Measurements from ENCODE around the gene NUDT22. TPM values are rescaled to one million over a fixed set of nuclear protein-coding genes. Genes with fewer than 3 reads are reported as not detected.
"Not testable (repeated sequence)": the region's sequence is repeated elsewhere in the genome, so short reads cannot be mapped to it uniquely, and the experiment has no call there.

Gene NUDT22
- total RNA-seq, 1 donor from 2014 or later, result 39.2 TPM

DNA sequence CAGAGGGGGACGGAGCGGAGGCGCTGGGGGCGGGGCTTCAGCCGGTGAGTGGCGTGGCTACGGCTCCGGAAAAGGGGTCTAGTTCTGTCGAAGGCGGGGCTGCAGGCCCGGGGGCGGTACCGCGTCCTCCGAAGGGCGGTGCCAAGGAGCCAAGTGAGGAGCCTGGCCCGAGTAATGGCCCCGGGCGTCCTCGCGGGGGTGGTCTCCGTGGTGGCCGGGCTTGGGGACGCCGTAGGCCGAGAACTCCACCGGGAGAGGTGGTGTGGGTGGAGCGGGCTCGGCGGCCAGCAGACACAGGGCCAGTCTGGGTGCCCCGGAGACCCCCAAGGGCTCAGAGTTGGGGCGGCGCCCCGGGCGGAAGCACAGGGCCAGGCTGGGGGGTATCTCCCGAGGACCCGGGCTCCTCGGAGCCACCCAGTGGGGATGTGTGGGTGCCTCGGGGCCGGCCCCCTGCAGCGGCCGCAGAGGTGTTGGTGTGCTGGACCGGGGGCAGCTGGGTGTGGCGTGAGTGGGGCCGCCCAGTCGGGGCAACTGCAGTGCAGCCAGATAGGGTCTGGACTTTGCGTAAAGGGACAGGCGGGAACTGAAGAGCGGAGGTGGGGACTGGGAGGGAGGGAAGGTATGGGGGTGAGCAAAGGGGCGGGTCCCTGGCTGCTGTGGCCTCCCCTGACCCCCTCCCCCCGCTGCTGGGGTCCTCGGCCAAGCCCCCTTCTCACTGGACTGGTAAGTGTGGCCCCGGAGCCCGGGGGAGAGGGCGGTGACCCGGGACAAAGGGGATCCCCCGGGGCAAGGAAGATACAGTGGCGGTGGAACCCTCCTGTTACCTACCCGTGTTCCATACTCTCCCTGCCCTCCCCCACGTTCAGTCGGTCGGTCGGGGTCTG lies 15.7 kb downstream of the NUDT22 start:
- no peak for DNase-seq (ENCODE audit: low read depth)

DNA sequence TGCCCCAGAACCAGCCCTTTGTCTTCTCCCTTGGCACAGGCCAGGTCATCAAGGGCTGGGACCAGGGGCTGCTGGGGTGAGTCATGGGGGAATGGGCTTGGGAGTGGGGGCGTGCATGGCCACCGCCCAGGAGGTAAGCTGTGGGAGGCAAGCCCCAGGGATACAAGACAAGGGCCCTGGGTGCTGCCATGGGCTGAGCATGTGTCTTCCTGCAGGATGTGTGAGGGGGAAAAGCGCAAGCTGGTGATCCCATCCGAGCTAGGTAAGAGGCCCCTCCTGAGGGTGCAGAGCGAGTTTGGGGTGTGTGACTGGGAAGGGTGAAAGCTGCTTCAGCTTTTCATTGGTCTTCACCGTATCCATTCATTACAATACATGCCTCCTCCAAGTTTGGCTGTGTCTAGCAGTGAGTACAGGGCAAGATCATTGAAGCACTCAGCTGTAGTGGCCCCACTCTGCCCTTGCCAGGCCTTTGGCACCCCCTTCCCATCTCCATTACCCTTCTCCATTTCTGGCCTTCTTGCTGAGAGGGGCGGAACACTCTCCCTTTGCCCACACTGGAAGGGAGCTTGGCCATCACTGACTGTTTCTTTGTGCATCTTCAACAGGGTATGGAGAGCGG lies 17.3 kb downstream of the NUDT22 start:
- no peak for DNase-seq (ENCODE audit: low read depth)

DNA sequence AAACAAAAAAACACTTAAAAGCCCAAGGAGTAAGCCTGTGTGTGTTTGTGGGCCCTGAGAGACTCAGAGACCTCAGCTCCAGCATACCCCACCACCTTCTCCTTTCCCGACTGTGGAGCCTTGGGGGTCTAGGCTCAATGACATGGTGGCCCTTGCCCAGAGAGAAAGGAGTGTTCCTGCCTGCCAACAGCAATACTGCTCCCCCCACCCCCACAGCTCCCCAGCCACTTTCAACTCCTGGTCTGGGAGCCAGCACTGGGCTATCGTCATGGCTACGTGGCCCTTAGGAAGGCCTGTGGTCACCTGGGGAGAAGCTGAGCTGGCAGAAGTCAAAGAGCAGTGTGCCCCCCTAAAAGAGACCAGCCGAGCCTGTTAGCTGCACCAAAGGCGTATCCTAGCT lies 18.0 kb downstream of the NUDT22 start:
- DNase-seq (ENCODE audit: low read depth), result no peak

DNA sequence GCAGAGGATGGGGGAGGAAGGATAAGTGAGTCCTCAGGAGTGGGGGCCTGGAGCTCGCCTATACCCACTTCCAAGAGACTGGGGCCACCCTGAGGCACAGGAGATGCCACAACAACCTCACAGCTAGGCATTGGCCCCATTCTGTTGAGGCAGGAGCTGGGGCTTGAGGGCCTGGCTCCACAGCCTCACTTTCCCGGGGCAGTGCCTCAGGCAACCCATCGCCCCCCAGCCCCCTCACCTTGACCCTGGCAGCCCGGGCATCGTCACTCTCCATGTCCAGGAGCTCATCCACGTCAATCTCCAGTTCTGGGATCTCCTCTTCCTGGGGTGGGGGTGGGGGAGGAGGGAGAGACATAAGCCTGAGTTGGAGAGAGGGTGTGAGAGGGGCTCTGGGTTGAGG lies 18.9 kb downstream of the NUDT22 start:
- DNase-seq (ENCODE audit: low read depth), result no peak

DNA sequence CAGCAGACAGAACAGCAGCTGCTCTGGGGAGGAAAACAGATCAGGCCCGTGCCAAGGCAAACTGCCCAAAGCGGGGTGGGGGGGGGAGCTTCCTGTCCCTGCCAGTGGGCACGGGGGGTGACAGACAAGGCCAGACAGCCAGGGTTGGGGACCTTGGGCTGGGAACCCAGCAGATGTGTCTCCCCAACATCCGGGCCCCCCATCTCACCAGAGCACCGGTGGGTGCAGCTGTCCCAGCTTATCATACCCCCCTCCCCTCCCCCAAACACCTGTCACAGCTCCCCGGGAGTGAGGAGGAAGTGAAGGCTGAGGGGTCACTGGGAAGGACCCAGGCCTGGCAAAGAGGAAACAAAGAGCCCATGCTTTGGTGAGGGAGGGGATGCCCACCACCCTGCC lies 19.3 kb downstream of the NUDT22 start:
- DNase-seq (ENCODE audit: low read depth), result no peak

DNA sequence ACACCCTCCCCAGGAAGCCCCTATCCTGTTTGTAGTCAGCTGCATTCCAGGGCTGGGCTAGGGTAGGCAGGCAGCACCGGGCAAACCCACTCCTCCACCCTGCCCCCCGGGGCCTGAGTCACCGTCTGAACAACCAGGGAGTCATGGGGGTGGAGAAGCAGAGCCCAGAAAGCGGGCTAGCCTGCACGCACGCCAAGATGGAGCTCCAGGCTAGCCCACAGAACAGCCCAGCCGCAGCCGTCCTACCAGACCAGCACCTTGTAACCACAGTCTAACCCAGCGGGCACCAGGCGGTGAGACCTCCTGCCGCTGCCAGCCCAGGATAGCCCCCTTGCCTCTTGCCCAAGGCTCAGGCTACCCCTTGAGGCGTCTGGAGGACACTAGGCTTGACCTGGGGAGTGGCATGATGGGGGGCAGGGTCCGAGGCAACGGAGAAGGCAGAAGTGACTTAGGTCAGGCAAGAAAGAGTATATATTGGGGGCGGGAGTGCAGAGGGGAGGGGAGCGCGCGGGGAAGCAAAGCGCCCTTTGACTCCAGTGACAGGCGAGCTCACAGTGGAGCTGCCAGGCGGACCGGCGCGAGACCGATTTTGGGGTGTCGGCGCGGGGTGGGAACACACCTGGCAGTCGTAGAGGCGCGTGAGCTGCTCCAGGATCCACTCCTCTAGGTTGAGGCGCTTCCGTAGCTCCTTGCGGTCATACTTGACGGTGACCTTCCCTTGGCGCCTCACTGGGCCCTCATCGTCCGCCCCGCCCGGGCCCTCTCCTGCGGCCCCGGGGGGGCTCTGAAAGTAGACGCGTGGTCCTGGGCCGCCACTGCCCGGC lies 19.9 kb downstream of the NUDT22 start:
- DNase-seq (ENCODE audit: low read depth), result peak; percentile 85

DNA sequence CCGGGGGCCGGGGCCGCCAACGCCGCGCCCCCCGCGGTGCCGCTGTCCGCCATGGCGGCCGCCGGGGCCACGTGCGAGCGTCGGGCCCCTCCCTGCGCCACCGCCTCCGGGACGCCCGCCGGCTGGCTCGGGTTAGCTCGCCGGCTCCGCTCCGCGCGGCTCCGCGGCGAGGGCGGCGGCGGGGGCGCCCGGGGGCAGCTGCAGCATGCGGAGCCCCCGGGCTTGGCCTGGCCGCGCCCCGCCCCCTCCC lies 20.5 kb downstream of the NUDT22 start:
- DNase-seq (ENCODE audit: low read depth), result not testable (repeated sequence)

DNA sequence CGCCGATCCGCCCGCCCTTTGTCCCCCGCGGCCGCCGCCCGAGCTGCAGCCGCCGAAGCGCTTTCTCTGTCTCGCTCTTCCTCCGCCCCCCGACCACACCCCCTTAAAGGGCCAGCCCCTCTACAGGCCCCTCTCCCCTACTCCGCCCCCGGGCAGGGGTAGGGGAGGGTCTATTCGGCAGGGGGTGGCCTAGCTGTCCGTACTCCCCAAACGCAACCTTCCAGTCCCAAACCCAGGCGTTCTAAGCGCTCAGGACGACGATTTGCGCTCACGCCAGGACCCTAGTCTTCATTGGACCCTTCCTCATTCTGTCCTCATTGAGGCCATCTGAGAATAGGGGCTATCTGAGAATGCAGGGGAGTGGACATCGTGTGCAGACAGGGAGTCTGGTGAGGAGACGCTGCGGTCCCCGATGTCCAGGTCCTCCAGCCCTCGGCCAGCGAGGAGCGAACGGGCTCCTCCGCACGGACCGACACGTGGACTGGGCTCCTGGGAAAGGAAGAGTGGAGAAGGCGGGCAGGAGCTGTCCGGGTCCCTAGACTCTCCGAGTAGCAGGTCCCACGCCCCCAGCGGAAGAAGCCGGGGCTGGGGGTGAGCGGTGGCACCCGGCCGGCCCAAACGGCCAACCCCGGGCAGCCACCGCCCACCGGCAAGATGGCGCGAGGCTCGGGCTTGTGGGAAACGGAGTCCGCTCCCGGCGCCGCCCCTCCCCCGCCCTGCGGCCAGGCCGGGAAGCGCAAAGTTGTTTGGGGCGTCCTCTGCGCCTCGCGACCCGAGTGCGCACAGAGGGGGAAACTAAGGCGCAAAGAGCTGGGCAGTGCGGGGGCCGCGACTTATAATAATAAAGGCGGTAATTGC lies 21.0 kb downstream of the NUDT22 start, which contains the start of gene PPP1R14B:
PPP1R14B (minus strand) TSS at position 73 of the 858 bp plus-strand sequence. CDS start 270 bp downstream, outside the sequence.
- peak; percentile 69 for DNase-seq (ENCODE audit: low read depth)

DNA sequence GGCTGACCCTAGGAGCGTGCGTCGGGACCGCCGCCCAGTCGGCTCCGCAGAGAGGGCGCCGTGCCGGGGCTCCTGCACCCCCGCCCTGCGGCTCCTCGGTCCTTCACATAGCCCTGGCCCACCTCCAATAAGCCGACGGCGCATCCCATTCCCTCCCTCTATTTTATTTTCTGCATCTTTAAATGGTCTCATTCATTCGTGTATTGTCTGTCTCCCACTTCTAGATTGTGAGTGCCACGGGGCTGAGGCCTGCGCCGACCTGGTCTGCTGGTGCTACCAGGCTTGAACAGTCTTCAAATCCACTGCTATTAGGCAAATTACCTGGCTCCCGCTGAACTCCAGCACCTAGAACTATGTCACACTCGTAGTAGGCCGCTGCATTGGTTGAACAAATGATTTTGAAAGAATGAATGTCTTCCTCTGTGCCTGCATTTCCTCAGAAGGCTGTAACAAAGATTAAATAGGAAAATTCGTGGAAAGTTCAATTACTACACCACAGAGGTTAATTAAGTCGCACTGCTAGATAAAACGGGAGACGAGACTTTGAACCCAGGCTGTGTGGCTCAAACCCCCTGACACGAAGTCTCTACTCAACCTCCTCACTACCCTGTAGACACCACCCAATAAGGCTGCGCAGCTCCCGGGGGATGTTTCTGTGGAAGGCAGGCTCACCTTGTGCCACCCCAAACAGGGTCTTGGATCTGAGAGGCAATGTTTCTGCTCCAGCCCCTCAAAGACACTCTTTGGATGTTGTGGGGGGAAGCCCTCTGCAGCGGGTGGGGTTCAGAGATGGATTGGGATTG lies 21.9 kb downstream of the NUDT22 start:
- DNase-seq (ENCODE audit: low read depth), result no peak

DNA sequence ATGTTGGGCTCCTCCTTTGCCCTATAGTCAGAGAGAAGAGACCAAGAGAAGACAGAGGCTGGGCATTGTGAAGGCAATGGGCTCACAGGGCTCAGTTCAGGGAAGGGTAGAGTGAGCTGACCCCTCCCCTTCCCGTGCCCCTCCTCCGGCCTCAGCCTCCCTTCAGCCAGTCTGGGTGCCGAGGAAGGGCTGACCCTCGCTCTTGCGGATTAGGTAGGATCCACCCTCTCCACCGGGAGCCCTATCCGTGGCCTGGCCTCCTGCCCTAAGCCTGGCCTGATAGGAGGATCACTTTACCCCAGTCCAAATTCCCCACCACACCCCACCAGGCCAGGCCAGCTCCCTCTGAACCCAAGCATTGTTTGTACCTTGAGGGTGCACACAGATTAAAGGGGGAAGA lies 22.5 kb downstream of the NUDT22 start:
- DNase-seq (ENCODE audit: low read depth), result no peak

DNA sequence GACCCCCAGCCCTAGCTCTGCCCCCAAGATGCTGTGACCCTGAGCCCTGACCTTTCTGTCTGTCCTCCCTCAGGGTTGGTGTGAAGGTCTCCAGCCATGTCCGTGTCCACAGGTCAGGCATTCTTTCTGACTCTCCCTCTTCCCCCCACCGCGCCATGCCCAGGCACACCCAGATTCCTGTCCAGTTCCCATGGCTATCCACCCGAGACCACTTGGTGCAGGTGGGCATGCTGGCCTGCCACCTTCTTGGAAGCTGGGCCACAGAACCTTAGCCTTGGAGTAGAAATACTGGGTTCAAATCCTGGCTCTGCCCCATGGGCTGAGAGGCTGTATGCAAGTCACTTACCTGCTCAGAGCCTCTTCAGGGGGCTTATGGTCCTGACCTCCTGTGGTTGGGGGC lies 23.0 kb downstream of the NUDT22 start:
- no peak for DNase-seq (ENCODE audit: low read depth)

DNA sequence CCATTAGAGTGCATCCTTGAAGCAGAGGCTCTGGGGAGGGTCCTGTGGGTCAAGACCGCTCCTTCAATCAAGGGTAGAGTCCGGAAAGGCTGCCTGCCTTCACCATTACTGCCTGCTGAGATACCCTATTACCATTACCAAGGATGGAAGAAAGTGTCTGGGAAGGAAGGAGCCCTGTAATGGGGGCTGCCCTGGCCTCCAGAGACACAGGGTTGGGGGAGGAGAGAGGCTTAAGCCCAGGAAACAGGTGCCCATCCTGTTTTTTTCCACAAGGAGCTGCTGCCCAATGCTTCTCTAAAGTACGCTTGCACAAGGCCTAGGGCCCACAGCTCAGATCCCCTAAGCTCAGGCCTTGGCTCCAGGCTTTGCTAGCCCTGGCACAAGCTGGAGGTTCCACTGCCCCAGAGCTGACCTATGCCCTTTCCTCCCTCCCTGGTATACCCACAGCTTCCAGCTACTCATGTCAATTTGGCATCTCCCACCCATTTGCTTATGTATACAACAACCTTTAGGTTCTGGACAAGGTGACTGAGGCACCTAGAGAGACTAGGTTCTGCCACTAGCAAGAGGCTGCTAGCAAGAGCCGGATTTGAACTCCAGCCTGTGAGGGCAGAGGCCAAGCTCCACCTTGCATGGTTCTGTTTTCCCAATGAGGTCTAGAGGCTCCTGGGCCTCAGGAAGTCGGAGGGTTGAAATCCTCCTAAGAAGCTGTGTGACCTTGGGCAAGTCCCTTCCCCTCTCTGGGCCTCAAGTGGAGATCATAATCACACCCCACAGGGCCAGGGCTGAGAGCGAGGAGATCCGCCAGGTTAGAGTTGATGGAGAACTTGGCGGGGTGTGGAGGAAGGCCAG lies 23.7 kb downstream of the NUDT22 start:
- no peak for DNase-seq (ENCODE audit: low read depth)

DNA sequence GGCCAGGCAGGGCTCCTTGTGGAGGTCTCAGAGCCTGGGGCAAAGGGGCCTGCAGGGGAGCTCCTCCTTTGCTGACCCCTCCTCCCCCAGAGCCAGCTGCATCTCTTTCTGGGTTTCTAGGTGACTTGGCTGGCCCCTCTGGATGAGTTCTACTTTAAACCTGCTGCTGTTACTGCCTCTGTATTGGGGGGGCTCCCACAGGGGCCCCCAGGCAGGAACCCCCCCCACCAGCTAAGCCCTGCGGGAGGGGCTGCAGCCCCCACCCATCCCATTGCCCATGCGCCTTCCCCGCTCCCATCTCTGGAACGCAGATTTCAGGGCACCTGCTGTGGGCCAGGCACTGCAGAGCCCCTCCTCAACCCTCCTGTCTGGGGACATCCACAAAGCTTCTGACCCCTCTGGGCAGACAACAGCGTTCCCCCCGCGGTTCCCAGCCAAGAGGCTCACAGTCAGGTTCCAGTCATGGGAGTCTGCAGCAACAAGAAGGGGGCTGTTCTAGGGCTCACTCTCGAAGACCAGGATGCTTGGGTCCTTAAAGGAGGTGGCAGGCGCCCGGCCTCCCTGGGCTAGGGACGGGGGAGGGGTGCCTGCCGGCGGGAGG lies 24.4 kb downstream of the NUDT22 start:
- DNase-seq (ENCODE audit: low read depth), result no peak

DNA sequence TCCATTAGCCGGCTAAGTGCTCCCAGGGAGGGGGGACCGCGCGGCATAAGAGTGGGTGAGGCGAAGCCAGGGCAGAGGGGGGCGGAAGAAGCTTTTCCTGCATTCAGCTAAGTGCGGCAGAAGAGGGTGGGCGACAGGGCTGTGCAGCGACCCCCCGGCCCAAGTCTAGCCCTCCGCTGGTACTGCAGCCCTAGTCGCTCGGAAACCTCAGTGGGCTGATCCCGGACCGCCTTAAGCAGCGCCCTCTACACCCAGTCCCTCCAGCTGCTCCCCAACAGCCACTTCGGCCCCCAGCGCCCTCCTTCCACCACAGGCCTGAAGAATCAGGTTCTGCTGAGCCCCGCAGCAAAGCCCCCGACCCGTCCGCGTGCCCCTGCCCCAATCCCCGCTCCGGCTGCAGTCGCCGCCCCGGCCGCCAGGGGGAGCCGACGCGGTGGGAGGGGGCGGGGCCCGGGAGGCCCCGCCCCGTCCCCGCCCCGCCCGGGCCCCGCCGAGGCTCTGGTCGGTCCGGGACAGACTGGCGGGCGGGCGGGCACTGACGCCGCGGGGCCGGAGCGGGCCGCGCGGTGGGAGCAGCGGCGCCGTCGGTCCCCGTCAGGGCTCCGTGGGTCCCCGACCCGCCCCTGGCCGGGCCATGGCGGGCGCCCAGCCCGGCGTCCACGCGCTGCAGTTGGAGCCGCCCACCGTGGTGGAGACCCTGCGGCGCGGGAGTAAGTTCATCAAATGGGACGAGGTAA lies 25.1 kb downstream of the NUDT22 start, which contains the start of gene PLCB3:
PLCB3 (plus strand) TSS at position 515 of the 737 bp plus-strand sequence; CDS start at position 635, 120 bp downstream.
- DNase-seq (ENCODE audit: low read depth), result no peak

DNA sequence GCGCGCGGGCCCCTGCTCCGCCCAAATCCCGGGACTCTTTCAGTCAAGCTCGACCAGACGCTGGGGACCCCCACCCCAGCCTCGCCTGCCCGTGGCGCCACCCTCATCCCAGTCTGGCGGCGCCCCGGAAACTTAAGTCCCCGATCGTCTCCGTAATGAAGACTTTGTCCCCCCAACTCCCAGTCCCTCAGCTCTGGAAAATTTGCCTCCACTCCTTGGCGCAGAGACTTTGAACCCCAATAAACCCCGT lies 25.6 kb downstream of the NUDT22 start:
- no peak for DNase-seq (ENCODE audit: low read depth)

DNA sequence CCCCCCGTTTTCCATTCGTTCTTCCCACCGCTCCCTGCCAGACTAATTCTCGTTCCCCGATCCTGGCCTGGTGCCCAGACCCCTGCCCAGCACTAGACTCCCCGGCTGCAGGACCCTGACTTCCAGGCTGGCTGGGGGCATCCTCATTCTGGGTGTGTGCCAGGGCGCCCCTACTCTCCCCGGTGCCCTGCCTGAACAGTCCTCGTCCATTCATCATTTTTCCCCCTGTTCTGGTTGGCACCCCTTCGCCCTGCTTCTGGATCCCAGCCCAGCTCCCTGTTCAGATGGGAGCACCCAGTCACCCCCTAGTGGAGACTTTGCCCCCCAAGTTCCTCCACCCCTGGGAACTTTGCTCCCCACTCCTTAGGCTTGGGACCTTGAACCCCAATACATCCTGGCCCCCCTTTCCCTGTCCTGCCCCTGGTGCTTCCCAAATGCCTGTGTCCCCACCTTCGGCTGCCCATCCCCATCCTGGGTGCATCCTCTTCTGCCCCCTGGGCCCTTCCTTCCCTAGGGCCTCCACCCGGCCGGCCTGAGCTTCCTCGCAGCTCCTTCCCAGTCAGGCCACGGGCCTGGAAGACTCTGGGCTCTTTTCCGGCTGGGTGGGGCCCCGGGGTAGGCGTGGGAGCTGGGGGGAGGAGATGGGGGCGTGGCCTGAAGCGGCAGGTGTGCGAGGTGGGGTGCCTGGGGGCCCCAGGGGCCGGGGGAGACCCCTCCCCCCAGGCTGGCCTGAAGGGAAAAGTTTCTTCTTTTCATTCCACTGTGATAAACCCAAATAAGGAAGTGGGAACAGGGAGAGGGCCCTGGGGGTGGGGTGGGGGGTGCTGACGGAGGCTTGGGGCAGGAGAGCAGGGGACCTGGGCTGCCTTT lies 26.2 kb downstream of the NUDT22 start:
- DNase-seq (ENCODE audit: low read depth), result no peak

DNA sequence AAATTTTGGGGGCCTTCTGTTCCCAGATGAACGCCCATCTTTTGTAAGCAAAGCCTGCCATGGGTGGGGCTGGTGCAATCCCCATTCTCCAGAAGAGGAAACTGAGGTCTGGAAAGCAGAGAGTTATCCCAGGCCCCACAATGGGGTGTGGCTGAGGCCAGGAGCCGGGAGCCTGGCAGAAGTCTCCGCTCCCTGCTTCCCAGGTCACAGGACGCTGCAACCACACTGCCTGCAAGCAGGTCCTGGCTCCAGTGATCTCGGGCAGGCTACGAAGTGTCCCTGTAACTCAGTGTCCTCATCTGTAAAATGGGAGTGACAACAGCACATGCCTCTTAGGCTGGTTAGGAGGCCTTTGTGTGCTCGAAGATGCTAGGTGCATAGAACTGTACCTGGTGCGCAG lies 27.0 kb downstream of the NUDT22 start:
- no peak for DNase-seq (ENCODE audit: low read depth)

DNA sequence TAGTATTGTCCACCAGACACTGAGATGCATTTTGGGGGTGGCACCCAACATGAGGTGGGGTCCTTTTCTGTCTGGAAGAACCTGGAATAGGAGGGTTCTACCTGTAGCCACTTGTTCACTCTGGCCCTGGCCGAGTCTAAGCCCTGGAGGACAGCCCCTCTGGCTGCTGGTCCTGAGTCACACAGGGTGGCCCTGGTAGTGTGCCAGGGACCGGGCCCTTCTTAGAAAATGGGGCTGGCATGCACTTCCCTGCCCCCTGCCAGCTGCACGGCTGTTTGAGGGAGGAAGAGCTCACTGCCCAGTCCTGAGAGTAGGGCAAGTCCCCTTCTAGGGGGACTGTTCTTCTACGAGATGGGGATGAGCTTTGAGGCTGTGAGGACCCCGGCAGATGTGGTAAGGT lies 27.4 kb downstream of the NUDT22 start:
- no peak for DNase-seq (ENCODE audit: low read depth)
